GM10266 (cell line): Measurements from ENCODE around the gene ARV1.

Experiments
- DNase-seq: peaks from one replicate; pipeline ENCODE4 v3.0.0; 2012; ENCODE audit errors: extremely low spot score
- TF ChIP-seq, protein P1 (sequence below): IDR thresholded peaks from 2 replicates; pipeline ENCODE4 v1.5.1; 2012; ENCODE audit warnings: mild to moderate bottlenecking, low read depth; ENCODE audit not compliant: control insufficient read depth, insufficient read depth; ENCODE audit errors: missing control alignments

Gene ARV1

DNA sequence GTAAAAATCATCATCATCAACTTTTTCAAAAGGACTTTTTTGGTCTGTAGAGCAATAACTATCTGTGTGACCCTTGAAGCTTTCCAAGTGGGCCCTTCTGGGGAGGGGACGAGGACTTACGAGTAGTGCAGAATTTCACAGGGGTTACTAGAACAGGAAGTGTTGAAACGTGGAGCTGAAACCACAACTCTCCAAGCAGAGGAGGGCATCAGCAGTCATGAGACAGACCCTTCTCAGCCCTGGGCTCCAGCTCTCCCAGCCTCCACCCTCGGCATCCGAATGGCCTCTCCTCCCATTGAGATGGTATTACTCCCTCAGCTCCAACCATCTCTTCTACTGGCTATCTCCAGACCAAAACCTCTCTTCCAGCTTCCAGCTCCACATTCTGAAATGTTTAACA lies 57.5 kb downstream of the ARV1 start:
- TF ChIP-seq, protein P1, sequence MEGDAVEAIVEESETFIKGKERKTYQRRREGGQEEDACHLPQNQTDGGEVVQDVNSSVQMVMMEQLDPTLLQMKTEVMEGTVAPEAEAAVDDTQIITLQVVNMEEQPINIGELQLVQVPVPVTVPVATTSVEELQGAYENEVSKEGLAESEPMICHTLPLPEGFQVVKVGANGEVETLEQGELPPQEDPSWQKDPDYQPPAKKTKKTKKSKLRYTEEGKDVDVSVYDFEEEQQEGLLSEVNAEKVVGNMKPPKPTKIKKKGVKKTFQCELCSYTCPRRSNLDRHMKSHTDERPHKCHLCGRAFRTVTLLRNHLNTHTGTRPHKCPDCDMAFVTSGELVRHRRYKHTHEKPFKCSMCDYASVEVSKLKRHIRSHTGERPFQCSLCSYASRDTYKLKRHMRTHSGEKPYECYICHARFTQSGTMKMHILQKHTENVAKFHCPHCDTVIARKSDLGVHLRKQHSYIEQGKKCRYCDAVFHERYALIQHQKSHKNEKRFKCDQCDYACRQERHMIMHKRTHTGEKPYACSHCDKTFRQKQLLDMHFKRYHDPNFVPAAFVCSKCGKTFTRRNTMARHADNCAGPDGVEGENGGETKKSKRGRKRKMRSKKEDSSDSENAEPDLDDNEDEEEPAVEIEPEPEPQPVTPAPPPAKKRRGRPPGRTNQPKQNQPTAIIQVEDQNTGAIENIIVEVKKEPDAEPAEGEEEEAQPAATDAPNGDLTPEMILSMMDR: no peak
- no peak for DNase-seq

DNA sequence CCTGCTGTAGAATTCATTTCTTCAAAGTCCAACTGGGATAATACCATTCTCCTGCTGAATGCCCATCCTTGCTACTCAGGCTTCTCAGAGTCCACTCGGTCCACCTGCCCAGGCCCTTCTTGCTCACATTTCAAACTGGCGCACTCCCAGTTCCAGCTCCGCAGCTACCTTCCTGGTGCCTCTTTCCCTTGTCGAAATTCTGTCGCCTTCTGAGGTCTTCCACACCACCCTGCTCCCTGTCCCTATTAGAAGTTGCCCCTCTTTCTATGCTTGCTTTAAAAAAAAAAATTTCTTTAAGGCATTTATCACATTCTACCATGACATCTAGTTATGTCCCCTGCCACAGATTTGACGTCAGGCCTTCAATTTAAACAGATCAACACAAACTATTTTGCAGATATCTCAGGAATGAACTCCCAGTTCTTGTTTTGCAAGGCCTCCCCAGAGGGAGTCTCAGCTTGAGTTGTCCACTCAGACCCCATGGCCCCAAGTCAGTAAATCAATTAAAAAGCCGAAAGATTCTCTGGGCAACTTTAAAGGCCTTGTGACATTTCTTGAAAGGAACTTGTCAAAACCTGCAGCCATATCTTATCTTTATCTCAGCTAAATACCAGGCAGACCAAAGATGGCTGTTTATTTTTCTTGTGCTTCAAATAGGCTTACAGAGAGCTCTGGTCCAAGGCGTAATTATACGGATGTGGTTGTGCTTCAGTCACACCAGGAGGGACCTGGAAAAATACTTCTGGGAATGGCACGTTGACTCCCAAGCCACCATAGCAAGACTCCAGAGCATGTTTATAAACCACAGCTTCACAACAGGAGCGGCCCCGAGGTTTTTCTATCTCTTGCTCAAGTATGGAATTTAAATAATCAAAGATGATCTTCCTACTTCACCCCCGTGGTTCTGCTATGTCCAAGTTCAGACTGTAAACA lies 59.0 kb downstream of the ARV1 start:
- DNase-seq: no peak
- TF ChIP-seq, protein P1: no peak

DNA sequence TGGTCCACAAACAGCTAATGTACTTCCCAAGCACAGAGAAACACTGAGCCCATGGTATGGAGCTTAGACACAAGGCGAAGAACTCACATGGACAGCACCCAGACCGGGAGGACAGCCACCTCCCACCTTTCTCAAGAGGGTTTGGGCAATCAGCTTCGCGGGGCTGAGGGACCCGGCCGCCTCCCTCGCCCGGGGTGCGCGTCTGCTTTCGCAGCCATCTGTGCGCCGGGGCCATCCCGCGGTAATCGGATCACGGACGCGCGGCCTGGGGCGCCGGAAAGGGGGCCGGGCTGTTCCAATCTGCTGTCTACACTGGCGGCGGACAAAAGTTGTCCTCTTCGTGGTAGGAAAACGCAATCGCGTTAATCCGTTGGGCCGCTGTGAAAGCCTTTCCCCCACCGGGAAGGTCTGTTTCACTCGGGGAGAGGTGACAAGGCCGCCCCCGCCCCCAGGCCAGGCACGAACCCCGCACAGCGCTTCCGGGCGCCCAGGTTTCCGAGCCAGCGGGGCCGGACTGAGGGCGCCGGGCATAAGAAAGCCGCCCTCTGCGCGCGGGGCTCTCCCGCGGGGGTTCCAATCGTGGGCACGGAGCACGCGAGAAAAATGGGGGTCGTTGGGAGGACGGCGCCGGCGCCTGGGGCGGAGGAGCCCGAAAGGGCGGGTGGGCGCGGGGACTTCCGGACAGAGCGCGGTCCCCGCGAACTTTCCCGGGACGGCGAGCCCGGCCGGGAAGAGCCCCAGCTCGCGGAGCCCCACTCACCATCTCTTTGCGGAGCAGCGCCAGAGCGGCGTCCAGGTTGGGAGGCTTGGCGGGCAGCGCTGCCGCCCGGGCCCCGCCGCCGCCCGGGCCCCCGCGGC lies 60.5 kb downstream of the ARV1 start:
- peak; percentile 64 for DNase-seq

DNA sequence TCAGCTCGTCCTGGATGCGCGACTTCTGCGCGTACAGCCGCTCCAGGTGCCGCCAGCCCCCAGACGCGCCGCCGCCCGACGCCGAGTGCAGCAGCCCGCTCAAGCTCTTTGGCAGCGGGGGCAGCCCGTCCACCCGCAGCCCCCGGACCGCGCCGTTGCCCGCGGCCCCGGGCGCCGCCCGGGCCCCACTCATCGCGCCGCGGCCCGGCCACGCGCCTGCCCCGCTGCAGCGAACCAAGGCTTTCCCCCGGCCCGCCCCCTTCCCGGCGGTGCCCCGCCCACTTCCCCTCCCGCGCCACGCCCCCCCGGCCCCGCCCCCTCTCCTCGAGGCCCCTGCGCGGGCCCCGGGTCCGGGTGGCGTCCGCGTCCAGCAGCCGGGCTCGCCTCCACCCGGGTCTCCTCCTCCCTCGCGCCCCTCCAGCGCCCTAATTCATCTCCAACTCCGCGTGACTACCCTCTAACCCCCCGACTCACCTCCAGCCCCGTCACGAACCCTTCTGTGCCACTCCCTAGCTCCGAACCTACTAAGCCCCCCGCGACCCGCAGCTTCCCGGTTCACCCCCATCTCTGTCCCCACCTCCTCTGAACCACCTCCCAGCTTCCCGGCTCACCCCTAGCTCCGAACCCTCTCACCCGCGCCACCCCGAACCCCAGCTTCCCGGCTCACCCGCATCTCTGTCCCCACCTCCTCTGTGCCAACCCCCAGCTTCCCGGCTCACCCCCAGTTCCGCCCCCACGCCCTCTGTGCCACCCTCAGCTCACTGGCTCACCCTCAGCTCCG lies 61.3 kb downstream of the ARV1 start, which contains the start of gene FAM89A:
Gene FAM89A (minus strand): TSS at position 236 of the 781 bp plus-strand sequence. CDS start 43 bp downstream, at position 193.
- DNase-seq: peak; percentile 94
- TF ChIP-seq, protein P1: no peak

More for the DNA sequence above, 60.5 kb downstream of the ARV1 start:
- TF ChIP-seq, protein P1: no peak

DNA sequence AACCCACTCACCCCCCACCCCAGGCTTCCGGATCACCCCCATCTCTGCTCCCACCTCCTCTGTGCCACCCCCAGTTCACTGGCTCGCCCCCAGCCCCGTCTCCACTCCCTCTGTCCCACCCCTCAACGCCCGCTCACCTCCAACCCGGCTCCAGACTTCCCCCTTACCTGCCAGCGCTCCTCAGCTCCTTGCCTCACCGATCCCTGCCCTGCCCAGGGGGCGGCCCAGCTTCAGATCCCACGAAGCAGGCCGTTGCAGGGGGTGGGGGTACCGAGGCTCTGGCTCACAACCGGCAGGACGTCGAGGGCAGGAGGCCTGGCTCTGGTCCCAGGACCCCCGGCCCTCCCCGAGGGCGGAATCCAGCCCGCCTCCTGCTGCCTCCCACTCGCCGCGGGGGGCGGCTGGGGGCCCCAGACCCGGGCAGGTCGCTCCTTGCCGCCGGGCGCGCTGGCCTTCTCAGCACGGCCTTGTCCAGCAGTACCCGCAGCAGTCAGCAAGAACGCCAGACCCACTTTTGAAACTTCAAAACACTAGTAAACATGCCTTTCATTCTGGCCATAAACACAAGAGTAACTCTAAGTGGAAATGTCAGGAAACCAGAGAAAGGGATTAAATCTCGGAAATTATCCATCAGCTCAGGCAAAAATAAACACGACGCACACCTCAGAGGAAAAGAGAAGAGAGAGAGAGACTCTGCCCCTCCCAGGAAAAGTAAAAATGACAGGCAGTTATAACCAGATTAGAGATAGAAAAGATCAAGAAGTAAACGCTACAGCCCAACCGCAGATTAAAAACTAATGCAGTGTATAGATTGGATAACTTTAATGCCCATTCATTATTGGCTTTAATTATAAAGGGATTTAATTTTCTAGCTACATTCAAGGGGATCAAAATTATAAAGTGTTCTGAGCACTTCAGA lies 62.2 kb downstream of the ARV1 start:
- DNase-seq: no peak
- TF ChIP-seq, protein P1: no peak

DNA sequence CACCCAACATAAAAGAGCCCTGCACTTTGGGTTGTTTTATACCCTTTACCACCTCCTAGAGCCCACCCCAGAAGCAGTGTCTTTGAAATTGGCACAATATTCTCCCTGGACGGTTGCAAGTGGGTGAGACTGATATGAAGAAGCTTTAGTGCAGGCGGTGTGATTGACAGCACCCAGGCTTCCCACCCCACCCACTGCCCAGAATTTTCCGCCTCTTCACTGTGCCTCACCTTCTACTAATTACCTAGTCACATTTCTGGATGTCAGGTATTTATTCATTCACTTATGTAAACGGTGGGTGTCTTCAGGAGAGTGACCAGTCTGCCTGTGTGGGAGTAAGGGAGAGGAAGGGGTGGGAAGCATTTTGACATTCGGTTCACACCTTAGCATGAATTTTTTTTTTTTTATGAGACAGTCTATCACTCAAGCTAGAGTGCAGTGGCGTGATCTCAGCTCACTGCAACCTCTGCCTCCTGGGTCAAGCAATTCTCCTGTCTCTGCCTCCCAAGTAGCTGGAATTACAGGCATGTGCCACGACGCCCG lies 62.9 kb downstream of the ARV1 start:
- no peak for DNase-seq
- TF ChIP-seq, protein P1: no peak
